Right lobe of liver (tissue), 4 donors: ENCODE data around the gene C2.

ENCODE experiments used
- CTCF ChIP-seq, 4 donors: fragments of 200-600 bp in 3 of 4; fragments of 450-650 bp in 1 of 4; IDR thresholded peaks; one replicate each; pipeline versions ENCODE4 v1.5.1 to v1.8.0; 2016 to 2022; ENCODE audit warnings: antibody characterized with exemption in 4 of 4, mild to moderate bottlenecking in 2 of 4
- POLR2A ChIP-seq: fragments of 450-650 bp; IDR thresholded peaks from one replicate; pipeline ENCODE4 v1.6.1; 2017; ENCODE audit warnings: antibody characterized with exemption, mild to moderate bottlenecking
- donor health status: DM: no; HTN: no; CAD: no.
- donor health status: DM: no; HTN: no; CAD: no.
- donor health status: DM: no; HTN: yes; CAD: no.

GRCh38 chr6:31965700-31966099, 38.2 kb downstream of the C2 start:
- peak in 2 of 4 donors; percentile 26 to 28 for TF ChIP-seq CTCF (IDR thresholded peaks at IDR 0.05)
- TF ChIP-seq POLR2A = no peak
